GM21619 (cell line): ENCODE results near the gene SLC26A11.
A peak's percentile ranks its signal among the peaks of the same experiment; 100 is the strongest.
"Not testable (repeated sequence)": the region's sequence is repeated elsewhere in the genome, so short reads cannot be mapped to it uniquely, and the experiment has no call there.

Source experiments
- ATAC-seq: cut with Tn5 transposase; IDR thresholded peaks from one replicate; pipeline ENCODE4 v1.9.1; 2021; ENCODE audit not compliant: unreplicated experiment

Gene SLC26A11

DNA sequence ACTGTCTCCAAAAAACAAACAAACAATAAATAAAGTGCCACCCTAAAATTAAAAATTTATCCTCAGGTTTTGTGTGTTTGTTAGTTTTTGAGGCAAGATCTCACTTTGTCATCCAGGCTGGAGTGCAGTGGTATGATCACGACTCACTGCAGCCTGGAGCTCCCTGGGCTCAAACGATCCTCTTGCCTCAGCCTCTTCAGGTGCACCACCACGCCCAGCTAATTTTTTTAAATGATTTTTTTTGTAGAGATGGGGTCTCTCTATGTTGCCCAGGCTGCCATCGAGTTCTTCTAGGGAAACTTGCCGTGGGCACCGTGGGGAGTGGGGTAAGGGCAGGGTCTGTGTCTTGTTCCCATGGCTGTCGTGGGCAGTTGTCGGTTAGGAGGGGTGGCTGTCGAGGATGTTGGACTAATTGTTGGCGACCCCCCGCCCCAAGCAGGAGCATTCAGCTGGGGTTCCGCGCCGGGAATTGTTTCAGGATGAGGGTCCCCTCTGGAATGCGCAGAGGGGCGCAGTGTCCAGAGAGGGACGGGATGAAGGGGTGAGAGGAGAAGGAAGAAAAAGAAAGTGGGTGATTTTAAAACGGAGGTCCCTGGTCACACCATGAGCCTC lies 39.3 kb downstream of the SLC26A11 start:
- no peak for ATAC-seq

DNA sequence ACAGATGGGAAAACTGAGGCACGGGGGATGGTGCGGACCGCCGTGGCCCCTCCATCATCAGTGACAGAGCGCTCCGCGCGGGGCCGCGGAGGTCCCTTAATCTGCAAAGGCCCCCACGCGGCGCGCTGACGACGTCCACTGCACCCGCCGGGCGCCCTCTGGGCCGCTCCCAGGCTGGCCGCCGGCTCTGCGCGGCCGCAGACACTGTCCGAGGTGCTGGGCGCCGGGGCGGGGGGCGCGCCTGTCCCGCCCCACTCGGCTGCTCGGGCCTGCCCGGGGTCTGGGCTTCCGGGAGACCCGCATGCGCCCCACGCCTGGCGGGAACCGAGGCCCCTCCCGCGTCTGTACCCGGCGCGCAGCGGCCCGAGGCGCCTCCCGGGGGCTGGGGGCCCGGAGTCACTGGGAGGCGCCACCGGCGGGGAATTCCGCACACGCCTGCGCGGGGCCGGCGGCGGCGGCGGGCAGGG lies 39.9 kb downstream of the SLC26A11 start:
- no peak for ATAC-seq

DNA sequence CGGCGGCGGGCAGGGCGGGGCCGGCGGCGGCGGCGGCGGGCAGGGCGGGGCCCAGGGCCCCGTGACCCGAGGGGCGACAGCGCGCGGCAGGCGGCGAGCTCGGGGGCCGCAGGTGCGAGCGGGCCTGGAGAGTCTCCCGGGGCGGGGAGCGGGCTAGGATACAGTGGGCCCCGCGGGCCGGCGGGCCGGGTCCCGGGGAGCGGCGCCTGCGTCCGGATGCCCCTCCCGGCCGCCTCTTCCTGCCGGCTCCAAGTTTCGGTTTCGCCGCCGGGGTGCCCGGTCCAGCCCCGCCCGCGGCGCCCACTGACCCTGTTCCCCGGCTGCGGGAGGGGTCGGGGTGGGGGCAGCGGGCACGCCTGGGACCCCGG lies 40.5 kb downstream of the SLC26A11 start, which contains the start of gene RNF213:
Gene RNF213 (plus strand): TSS at position 62 of the 368 bp plus-strand sequence. CDS start 2,830 bp downstream, outside the sequence.
- peak; percentile 22 for ATAC-seq

DNA sequence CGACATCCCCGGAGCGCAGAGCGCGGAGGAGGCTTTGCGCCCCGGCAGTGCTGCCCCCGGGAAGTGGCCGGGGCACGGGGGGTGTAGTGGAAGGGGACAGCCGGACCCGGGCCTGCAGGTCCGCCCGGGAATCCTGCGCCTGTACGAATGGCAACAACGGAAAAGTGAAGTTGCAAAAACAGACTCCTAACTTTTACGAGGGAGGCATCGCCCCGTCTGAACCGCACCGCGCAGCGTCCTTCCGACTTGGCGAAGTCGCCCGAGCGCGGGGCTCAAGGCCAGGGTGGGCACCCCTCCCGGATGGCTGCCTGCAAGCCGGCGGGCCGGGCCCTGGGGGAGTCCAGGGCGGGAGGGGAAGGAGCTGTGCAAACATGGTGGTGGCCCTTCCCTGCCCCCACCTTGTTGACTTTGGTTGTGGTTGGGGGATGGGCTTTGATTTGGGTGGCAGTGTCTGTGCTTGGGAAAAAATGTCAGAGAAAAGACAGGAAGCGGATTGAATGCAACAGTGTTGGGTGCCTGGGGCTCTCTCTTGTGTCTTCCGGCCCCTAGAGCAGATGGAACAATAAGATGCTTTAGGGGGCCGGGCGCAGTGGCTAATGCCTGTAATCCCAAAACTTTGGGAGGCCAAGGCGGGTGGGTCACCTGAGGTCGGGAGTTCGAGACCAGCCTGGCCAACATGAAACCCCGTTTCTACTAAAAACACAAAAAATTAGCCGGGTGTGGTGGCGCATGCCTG lies 41.1 kb downstream of the SLC26A11 start:
- no peak for ATAC-seq

DNA sequence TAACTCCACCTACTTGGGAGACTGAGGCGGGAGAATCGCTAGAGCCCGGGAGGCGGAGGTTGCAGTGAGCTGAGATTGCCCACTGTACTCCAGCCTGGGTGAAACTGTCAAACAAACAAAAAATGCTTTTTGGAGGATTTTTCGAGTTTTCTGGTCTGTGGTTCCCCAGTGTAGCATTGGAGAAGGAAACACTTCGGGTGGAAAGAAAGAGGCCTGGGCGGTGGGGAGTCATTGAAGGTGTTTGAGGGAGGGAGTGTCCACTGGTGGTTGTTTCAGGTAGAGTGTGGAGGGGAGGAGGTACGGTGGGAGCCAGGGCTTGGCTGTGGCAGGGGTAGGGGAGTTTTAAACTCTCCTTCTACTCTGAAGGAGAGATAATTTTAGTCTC lies 41.7 kb downstream of the SLC26A11 start:
- no peak for ATAC-seq

DNA sequence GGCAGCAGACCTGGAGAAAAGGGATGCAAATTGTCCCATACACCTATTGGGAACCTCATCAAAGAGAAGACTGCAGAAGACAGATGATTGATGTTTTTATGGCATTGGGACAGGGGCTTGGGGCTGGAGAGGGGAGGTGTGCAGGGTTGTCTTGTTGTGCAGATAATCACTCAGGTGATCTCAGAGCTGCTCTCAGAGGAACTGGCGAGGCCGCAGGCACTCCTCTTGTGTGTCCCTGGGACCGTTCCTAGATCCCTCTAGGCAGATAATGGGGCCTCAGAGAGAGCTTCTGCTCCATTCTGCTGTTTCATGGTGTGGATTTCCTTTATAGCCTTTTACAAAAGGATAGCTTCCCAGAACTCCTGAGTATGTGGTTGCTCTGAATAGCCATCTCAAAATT lies 42.1 kb downstream of the SLC26A11 start:
- no peak for ATAC-seq

DNA sequence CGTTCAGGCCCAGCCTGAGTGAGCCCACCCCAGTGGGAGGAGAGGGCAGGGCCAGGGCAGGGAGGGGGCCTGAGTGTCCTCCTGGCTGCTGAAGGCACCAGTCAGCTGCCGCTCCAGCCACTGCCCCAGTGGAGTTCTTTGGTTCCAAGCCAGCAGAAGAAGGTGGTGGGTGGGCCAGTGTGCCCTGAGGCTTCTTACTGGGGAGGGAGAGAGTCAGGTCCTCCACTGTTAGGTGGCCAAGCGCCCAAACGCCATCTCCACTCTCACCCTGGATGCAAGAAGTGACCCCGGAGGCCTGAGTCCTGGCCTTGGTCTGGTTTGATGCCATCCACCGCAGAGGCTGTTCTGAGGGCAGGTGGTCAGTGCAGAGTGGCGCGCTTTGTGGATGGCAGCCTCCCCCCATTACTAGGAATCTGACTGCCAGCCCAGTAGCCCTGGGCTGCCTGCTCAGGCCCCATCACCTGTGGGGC lies 42.6 kb downstream of the SLC26A11 start:
- no peak for ATAC-seq

DNA sequence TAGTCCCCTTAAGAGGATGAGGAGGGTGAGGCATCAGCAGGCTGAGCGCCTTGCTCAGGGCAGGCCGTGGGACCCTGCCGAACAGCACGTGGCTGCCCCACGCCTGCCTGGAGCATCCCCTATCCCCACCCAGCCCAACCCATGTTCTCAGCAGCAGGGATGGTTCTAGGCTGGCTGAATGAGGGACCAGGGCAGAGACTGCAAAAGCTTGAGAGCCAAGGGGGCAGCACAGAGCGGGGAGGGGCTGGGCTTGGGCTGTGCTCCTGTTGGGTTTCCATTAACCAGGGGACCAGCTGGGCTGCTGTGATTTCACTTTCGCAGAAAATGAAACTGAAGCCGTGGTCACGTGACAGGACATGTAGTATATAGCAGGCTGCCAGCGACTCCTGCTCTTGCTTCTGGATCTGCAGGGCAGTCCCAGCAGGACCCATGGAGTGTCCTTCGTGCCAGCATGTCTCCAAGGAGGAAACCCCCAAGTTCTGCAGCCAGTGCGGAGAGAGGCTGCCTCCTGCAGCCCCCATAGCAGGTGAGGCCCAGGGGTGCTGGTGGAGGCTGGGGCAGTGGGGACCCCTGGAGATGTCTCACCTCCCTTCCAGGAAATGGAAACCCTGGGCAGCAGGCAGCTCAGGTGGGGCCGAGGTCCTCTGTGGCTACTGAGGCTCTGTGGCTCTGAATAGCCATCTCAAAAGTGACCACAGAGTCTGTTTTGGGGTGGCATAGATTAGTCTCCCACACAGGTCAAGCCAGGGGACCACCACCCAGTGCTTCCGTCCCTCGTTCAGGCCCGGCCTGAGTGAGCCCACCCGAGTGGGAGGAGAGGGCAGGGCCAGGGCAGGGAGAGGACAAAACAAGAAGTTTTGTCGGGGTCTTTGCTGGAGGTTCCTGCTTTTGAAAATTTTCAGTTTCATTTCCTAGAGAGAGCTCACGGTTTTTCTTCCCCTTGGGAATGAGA lies 43.3 kb downstream of the SLC26A11 start:
- peak; percentile 39 for ATAC-seq

DNA sequence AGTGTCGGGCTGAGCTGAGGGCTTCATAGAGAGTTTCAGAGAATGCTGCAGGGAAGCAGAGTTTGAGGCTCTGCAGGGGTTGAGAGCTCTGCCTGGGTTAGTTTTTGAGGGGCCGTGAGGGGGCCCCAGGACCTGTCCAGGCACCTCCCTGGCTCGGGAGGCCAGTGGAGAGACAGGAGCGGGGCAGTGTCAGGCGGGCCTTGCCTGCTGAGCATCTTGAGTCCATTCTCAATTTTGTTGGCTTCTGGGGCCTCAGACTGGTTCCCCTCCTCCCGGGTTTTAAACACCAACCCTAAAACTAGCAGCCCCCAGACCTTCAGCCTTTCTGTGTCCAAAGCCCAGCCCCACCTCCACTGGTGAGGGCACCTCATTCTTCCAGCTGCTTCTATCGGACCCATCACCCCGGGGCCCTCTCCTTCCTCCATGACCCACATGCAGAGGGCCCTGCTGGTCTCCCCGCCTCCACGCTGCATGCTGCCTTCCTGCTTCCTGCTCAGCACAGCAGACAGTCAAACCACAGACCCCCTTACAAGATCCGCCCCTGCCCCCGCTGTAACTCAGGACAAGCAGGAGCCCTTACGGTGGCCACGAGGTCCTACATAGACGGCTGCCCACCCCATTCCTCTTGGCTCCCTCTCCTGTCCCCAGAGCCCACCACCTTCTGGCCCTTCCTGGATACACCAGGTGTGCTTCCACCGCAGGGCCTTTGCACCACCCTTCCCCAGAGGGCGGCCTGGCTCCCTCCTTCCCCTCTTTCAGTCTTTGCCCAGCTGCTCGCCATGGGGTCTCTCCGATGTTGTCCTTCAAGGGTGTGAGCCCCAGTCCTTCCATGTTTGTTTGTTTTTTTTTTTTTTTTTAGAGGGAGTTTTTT lies 44.2 kb downstream of the SLC26A11 start:
- no peak for ATAC-seq

DNA sequence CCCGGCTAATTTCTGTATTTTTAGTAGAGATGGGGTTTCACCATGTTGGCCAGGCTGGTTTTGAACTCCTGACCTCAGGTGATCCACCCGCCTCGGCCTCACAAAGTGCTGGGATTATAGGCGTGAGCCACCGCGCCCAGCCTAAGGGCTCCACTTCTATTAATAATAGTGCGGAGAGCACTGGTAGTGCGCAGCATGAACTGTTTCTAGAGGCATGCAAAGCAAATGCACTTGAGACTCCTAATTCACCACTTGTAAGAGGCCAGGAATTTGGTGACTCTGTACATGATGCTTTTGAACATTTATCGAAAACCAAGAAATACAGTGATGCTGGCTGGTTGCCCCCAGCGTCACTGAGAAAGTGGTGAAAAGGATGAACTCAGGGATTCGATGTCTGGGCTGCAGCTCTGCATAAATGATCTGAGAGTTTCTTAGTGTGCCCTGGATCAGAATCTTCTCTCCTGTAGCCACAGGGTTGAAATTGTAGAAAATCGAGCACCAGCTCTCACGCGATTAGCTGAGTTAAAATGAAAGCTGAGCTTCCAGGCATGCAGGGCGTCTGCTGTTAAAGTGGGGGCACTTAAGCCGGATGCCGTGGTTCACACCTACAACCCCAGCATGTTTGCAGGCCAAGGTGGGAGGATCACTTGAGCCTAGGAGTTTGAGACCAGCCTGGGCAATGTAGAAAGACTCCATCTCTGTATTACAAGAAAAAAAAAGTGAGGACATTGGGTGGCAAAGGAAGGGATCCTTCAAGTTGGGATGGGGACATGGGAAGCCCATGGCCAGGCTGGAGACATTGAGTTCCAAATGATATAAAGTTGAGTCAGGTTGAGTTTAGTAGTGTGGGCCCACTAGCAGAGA lies 45.2 kb downstream of the SLC26A11 start:
- no peak for ATAC-seq

DNA sequence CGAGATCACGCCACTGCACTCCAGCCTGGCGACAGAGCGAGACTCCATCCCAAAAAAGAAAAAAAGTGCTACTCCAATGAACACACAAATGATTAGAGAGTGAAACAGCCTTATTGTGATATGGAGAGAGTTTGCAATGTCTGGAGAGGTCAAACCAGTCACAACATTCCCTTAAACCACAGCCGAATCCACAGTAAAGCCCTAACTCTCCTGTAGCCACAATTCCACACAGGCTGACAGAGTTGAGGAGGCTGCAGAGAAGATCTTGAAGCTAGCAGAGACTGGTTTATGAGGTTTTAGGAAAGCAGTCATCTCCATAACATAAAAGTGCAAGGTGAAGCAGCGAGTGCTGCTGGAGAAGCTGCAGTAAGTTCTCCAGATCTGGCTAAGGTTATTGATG lies 47.2 kb downstream of the SLC26A11 start:
- no peak for ATAC-seq

DNA sequence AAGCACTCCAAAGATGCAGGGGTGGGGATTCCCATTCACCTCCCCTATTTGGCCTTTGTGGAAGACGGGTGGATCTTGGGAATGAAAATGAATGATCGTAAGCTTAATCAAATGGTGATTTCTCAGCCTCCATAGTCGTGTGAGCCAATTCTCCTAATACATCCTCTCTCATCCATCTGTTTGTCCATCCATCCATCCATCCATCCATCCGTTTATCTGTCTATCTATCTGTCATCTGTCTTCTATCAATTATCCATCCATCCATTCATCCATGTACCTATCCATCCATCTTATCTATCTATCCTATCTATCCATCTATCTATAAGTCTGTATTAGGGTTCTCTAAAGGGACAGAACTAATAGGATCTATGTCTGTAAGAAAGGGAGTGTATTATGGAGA lies 48.2 kb downstream of the SLC26A11 start:
- no peak for ATAC-seq

DNA sequence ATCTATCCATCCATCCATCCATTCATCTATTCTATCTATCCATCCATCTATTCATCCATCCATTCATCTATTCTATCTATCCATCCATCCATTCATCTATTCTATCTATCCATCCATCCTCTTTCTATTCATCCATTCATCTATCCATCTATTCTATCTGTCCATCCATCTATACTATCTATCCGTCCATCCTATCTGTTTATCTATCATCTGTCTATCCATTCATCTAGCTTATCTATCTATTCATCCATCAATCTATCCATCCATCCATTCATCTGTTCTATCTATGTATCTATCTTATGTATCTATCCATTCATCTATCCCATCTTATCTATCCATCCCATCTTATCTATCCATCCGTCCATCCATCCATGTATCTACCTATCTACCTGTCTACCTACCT lies 49.2 kb downstream of the SLC26A11 start:
- ATAC-seq, result no peak

DNA sequence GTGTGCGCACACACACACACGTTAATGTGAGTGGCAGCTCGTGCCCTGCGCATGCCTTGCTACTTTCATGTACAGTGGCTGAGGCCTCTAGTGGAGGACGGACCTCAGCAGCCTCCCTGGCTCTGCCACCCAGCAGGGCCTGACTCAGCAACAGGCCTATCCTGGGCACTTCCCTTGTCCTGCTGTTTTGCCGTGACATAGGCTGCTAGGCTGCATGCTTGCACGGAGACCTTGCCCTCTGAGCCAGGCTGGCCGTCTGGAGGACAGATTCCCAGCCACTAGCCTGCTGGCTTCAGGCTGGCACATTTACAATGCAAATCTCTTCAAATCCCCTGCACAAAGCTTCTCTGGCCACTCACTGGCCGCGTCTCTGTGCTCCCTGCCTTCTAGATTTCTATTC lies 49.9 kb downstream of the SLC26A11 start:
- no peak for ATAC-seq

DNA sequence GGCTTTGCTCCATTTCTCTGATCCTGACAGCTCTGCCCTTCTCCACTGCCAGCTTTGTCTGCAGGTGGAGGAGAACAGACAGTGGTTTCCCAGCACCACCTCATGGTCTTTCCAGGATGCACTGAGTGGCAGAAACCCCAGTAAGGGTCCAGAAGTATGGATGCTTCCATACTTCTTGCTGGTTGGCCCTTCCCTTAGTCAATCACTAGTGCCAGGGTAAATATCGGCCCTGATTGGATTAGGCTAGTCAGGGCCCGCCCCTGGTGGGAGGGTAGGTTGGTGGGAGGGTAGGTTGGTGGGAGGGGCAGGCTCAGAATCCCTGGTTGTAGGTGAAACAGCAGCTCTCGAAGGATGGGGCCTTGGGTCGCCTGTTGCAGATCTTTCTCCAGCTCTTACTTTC lies 50.6 kb downstream of the SLC26A11 start:
- no peak for ATAC-seq

DNA sequence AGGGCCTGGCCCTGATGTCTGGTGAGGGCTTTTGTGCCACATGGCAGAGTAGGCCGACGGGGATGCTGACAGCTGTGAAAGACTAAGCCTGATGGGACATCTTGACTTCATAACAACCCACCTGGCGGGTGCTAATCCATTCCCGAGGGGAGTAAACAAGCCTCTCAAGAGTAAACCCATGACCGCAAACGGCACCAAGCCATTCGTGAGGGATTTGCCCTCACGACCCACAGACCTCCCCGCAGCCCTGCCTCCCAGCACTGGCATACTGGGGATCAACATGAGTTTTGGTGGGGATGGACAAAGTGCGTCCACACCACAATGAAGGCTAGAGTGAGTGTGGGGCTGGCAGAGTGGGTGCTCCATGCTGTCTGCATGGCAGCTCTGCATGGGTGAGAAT lies 52.1 kb downstream of the SLC26A11 start:
- no peak for ATAC-seq

DNA sequence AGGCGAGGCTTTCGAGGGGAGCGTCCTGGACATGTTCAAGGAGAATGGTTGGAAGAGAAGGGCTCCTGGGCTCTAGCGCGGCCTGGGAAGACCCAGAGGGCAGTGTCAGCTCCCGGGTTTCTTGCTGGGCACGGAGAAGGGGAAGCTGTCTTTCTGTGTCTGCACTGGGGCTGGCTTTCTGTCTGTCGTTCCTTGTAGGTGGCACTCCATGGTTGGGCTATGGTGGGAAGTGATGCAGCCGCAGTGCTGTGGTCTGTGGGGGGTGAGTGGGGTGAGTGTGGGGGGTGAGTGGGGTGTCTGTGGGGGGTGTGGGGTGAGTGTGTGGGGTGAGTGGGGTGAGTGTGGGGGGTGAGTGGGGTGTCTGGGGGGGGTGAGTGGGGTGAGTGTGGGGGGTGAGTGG lies 54.1 kb downstream of the SLC26A11 start:
- no peak for ATAC-seq

DNA sequence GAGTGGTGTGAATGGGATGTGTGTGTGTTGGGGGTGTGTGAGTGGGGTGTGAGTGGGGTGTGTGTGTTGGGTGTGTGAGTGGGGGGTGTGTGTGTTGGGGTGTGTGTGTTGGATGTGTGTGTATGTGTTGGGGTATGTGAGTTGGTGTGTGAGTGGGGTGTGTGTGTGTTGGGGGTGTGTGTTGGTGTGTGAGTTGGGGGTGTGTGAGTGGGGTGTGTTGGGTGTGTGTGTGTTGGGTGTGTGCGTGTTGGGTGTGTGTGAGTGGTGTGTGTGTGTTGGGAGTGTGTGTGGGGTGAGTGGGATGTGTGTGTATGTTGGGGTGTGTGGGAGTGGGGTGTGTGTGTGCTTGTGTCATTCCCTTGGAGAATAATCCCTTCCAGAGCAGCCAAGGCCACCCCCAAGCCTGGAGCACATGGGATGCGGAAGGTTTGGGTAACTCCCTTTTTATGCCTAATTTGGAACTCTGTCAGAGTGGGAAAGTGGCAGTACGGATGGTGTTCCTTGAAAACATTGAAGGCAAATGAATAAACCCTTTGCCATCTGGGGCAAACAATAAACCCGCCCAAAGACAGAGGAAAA lies 54.7 kb downstream of the SLC26A11 start:
- no peak for ATAC-seq

DNA sequence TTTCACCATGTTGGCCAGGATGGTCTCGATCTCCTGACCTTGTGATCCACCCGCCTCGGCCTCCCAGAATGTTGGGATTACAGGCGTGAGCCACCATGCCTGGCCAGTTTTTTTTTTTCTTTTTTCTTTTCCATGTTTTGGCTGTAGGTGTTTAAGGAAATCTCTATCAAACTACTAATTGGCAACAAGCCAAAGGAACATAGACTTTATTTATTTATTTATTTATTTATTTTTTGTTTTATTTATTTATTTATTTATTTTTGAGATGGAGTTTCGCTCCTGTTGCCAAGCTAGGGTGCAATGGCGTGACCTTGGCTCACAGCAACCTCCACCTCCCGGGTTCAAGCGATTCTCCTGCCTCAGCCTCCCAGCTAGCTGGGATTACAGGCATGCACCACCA lies 55.6 kb downstream of the SLC26A11 start:
- not testable (repeated sequence) for ATAC-seq
